HG02610 (cell line): ENCODE measurements around the gene CXCL1.
"Not testable (repeated sequence)": the region's sequence is repeated elsewhere in the genome, so short reads cannot be mapped to it uniquely, and the experiment has no call there.

Source experiments
- ATAC-seq: cut with Tn5 transposase; IDR thresholded peaks from one replicate; pipeline ENCODE4 v1.9.1; 2021; ENCODE audit warnings: mild to moderate bottlenecking, moderate library complexity; ENCODE audit not compliant: unreplicated experiment

Gene CXCL1

DNA sequence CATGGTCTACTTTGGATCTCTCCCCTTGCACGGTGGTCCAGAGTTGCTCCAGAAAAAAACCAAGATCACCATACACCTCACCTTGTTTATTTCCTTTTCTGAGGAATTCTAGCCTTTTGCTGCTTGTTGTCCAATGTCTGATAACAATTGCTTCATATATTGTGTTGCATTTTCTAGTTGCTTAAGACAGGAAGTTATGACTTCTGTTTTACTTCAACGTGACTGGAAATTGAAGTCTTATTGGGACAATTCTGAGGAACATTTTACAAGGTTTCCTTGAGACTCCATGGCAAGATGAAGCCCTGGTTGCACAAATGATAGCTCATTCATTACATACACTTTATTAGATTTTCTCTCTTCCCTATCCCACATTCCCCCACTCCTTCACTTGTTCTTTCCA is 5.2 kb downstream of the CXCL1 start:
- no peak for ATAC-seq

DNA sequence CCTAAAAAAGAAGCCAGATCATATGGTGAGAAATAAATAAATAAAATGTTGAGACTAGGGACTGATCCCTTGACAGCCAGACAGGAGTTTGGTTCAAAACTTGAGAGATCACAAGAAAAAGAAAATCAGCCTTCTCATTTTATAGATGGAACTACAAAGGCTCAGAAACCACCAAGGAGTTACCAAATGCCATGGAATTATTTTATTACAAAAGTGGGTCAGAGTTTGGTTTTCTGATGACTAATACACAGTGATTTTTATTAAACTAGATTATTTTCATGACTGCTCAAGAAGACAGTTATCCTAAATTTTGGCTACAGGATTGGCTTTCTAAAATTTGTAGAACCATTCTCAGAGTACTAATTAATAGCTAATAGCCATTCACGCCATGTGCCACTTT is 6.2 kb downstream of the CXCL1 start:
- no peak for ATAC-seq

DNA sequence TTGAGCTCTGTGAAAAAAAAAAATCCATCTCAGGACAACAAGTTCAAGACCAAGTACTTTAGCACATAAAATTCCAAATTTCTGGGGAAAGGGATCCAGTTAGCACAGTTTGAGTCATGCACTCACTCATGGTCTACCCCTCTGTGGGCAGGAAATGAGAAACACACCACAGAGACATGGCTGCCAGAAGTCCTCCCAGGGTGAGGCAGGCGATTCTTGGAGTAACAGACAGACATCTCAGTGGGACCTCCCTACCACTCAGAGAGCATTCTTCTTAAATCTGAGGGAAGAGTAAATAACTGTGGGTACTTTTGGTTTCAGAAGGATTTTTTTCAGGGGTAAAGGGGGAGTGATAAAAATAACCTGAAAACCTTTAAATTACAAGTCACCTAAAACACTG is 14.1 kb downstream of the CXCL1 start:
- ATAC-seq: no peak

DNA sequence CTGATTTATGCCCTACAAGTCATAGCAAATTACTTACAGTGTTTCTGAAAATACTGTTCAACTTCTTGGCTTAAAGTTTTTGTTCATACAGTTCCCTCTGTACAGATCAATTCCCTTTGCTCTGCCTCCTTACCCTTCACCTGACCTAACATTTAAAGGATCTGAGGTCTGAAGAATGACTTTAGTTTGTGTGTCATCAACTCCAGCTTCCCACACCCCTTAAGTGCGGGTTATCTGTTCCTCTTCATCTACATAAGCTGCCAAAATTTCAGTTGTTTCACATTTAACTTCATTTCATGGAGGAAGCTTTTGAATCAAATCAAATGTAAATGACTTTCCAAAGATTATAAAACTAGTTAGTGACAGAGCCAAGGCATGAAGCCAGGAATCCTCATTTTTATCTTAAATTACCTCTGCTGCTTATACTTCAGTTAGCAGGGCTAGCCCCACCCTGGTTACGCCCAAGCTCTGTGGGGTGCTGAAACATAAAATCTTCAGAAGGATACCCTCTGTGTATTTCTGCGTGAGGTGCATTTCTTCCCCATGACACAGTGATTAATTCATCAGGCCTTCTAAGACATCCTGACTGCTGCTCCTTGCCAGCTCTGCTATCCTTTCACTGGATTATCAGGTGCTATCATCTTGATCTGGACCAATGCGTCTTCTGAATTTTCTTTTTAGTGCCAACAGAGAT is 16.5 kb downstream of the CXCL1 start:
- ATAC-seq: no peak

DNA sequence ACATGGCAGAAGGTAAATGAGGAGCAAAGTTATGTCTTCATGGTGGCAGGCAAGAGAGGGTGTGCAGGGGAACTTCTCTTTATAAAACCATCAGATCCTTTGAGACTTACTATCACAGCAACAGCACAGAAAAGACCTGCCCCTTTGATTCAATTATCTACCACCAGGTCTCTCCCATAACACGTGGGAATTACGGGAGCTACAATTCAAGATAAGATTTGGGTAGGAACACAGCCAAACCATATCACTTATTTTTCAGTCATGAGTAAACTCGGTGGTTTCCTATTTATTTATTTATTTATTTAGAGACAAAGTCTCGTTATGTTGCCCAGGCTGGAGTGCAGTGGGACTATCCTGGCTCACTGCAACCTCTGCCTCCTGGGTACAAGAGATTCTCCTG is 22.1 kb downstream of the CXCL1 start:
- no peak for ATAC-seq

DNA sequence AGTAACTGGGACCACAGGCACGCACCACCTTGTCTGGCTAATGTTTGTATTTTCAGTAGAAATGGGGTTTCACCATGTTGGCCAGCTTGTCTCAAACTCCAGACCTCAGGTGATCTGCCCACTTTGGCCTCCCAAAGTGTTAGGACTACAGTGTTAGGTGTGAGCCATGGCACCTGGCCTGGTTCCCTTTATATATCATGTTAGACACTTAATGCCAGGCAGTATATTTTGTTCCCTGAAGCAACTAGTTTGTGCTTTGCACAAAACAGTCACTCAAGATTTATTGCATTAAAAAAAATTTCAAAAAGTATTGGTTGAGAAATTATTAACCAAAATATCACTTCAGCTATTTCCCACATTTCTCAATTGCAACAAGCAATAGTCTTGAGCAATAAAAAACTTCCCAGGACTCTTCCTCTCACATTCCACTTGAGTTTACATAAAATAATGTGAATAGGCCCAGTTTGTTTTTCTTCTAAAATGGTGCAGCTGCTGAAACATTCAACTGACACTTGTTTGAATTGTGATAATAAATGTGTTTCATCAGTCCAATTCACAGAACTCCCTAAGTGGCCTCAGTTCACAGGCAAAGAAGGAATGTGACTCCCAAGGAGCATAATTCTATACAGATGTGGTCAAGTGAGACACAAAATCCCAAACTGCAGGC is 22.7 kb downstream of the CXCL1 start:
- no peak for ATAC-seq

DNA sequence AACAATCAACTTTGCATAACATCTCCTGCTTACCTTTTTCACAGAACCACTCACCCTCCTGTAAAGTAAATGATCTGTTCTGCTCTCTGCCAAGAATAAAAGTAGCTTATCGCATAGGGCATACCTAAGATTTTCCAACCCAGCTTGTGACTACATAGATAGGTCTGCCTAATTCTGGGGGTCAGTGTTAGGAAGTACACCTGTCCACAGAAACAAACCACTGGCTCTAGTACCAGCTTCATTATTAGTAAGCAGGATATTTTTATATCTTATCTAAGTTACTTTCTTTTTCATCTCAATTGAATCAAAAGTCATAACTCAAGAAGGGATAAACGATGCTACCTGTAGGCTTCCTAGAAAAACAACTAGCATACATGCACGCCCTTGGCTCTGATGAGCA is 23.8 kb downstream of the CXCL1 start:
- no peak for ATAC-seq

DNA sequence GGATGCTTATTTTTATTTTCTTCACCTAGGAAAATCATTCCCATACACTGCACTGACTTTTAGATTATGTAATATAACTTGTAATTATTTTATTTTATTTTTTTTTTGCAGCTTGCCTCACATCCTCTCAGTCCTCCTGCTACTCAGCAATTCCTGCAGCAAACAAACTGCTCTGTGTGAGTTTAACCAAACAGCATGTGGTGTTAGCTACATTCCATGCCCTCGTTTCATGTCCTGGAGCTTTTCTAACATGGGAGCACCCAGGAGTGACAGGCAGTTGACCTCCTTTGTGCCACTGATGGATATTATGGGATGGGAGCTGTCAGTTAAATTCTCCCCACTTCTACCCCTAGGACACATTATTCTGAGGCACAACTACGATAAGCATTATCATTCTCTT is 24.8 kb downstream of the CXCL1 start:
- ATAC-seq: no peak

DNA sequence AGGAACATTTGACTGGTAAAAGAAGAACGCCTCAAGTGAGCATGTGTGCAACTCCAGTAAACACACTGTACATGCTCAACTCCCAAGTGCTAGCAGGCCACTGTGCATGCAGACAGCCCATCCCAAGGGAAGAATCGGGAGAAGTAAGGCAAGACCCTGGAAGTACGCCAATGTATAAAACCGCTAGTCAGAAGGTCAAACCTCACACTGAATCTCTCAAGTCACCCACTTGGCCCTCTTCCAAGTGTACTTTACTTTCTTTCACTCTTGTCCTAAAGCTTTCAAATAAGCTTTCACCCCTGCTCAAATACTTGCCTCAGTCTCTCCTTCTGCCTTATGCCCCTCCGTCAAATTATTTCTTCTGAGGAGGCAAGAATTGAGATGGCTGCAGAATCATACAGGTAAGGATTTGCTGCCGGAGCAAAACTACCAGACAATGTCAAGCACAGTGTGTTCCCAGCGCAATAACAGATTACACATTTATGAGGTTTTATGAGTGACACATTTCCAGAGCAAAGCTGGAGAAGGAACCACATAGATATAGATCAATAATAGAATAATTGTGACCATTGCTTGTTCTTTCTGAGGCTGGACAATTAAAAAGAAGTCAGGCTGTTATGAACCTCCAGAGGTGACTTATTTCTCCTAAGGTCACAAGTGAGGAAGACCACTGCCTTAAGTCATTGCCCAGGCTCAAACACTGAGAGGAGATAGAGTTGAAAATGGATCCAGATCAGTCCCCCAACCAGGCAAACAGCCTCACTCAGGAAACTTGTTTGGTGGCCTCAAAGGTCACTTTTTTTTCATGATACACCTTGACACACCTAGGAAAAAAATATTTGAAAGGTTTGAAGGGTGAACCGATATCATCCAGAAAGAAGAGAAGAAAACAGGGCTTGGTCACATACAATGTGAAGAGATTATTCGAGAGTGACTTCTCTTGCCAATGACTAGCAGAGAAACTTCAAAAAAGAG is 26.3 kb downstream of the CXCL1 start:
- no peak for ATAC-seq

DNA sequence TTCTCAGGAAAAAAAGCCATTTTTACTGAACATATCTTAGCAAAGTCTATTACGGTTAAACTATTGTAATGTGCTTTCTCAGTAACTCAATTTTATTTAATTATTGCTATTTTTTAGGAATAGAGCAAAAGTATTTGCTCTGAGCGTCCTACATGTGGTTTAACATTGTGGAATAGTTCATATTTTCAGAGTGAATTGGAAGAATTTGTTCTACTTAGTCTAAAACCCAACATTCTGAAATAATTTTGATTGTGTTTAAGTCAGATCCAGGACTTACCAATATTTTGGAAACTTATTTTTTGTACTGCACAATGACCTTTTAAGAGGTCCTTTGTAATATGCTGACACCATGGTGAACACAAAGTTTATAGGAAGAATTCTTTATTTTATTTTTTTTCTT is 27.2 kb downstream of the CXCL1 start:
- no peak for ATAC-seq

DNA sequence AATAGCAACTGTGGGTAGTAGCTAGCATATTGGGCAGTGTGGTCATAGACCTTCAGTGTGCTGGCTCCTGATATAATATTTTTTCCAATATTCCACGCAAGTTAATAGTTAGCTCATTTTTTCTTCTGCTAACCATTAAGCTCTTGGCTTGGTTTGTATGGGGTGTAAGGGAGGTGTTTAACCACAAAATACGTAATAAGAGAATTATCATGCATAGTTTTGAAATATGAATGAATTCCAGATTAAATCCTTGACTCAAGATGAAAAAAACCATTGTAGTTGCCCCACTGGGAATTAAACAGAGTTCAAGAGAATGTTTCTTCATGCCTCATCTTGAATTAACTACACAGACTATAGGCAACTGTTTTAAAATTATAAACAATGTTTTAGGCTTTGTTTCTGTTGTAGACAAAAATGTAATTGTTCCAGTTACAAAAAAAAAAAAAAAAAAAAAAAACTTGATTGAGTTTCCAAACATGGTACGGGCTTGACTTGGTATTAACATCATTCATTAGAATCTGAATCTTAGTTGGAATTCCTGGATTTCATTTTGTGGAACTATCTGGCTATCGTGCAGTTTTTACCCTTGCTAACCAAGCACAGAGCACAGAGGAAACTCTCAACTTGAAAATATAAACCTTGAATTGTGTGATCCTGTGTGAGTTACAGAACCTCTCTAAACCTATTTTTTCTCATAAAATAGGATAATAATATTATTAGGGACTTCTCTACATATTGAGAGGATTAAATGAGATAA is 28.4 kb downstream of the CXCL1 start:
- no peak for ATAC-seq

DNA sequence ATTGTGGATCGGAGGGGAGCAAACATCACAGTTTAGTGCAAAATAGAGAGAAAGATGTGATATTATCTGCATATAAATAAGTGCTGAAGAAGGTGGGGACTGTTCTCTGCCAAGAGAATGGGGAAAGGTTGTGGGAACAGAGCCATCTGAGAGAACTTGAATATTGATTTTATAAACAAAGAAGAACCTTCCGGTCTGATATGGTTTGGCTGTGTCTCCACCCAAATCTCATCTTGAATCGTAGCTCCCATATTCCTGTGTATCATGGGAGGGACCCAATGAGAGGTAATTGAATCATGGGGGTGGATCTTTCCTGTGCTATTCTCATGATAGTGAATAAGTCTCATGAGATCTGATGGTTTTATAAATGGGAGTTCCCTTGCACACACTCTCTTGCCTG is 30.1 kb downstream of the CXCL1 start:
- not testable (repeated sequence) for ATAC-seq

DNA sequence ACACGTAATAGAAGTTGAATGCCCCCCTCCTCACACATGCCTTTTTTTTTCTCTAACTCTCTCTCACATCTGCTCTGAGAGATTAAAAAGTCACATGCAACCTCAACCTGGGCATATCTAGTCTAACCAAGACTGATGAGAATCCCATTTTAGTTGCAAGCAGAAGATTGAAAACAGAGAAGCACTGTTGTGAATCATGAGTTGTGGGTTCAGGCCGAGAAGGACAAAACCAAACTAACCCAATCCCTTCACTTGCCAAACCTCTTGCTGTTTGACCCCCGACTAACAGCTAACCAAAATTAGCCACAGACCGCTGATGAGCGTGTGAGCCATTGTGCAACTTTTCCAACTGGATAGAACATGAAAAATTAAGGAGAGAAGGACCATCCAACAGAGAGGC is 31.8 kb downstream of the CXCL1 start:
- no peak for ATAC-seq

DNA sequence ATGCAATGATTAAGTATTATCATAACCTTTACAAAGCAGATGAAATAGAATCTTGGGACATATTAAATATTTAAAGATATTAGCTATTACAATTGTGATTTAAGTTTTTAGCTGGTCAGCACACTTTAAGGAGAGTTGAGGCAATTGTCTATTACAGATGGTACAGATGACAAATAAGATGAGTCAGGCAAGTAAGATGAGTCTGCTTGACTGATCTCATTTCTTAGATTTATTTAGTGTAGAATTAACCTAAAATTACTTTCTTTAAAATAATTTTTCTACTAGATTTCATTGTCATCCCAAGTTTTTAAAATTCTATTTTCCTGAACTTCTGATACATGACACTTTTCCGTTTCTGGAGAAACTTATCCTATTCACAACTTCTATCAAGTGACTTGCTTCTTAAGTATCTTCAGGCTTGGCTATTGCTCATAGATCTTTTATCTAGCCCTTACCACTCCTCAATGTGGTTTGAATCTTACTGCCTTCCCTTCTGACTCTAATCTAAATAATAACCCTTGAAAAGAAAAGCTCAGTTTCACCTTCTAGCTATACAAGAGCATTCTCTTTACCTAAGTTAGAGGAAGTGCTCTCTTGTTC is 32.9 kb downstream of the CXCL1 start:
- ATAC-seq: no peak

DNA sequence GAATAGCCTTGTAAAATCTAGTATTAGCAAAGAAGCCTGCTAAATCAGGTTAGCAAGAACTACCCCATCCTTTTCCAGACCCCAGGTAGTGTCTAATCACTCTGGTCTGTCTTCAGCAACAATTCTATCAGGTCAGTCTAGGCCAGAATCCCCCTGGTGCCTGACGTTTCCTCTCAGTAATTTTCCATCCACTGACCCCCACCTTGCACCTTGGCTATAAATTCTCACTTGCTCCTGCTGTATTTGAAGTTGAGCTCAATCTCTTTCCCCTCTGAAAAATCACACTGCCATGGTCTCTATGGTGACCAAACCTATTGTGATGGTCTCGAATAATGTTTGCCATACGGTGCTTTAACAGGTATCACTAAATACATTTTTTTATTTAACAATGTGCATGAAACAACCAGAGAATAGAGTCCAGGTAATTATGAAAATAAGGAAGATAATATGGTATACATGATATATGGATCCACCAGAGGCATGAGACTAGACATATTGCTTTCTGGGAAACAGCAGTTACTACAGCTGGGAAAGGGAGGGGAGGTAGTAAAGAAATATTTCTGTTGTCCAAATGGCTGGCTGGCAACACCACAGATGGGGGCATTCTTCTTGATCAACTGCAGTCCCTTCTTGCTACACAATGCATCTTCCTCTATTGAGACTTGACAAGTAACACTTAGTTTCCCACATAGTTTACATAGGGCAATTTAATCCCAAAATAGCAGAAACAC is 33.8 kb downstream of the CXCL1 start:
- no peak for ATAC-seq

DNA sequence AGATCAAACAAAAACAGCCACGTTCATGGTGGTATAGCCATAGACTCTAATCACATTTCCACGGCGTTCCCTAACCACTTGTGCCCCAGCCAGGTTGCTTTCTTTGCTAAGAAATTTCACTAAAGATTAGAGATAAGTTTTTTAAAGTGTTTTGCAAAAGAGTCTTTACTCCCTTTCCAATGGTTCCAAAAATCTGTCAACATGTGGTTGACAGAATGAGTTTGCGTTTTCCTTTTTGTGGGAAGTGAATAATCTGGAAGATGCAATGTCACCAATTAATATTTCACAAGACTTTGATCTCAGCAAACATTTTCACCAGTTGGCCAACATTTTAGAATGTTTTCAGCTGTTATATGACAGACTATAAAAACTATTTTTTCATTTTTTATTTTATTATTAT is 35.3 kb downstream of the CXCL1 start:
- no peak for ATAC-seq

DNA sequence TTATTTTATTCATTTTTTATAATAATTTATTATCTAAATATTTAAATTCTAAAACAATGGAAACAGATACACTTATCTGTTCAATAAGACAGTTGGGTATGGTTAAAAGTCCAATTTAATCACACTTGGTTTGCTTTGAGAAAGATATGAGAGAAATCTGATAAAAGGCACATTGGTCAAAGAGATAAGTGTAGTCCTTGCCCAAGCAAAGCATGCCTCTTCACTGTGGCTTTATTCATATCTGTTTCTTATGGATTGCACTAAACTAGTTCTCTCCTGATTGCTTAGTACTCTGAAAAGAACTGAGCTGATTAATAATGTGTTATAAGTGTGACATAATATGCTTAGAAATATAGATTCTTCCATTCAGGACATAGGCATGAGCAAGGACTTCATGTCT is 39.8 kb downstream of the CXCL1 start:
- no peak for ATAC-seq

DNA sequence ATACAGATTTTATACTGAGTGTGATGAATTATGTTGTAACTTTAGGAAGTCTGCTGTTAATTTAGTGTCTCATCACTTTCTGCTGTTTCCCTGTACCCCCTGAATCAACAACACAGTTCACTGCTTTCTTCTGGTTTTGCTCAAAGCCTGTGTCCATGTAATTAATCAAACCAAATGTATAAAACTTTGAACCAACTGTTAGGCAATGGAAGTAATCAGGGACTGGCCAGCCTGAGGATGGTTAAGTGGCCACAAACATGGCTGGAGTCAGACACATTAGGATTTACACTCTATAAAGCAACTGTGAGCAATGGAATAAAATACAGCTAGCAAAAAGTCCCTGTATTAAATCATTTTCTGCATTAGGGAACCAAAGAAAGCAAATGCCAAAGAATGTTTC is 42.6 kb downstream of the CXCL1 start:
- ATAC-seq: no peak

DNA sequence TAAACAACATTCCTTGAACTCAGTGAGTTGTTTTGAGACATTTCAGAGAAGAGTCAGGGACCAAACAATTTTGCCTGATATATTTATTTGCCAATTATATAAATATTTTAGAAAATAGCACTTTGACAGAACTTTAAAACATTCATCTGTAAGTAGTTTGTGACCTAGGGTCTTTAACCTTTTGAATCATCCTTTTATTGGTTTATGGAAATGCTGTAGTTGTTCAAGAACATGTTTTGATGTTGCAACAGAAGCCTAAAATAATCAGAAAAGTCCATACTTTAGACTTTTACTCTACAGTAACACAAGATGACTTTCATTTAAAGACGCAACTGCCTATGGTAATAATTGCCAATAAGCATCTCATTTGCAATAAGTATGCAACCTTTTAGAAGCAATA is 43.0 kb downstream of the CXCL1 start:
- no peak for ATAC-seq

DNA sequence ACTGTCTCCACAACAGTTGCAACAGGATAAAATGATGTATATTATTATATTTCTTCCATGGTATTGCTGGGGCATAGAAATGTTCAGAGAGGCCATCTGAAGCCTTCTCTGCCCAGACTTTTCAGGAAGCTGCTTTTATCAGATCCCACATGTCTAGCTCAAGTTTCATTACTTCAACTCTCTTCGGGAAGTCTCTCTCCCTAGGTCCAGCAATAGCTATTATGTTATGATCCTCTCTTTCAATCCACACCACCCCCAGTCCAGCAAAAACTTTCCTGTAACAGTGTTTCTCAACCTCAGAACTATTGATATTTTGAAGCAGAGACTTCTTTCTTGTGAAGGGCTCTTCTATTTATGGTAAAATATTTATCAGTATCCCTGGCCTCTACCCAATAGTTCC is 44.9 kb downstream of the CXCL1 start:
- ATAC-seq: no peak
